ENCODE data around the gene PIK3IP1. TPM values are rescaled to one million over a fixed set of nuclear protein-coding genes. Genes with fewer than 3 reads are reported as not detected.
A peak's percentile ranks its signal among the peaks of the same experiment; 100 is the strongest.
"Not testable (repeated sequence)": the region's sequence is repeated elsewhere in the genome, so short reads cannot be mapped to it uniquely, and the experiment has no call there.

The PIK3IP1 gene
- total RNA-seq, 1 donor from 2014 or later, result 4.7 TPM

DNA sequence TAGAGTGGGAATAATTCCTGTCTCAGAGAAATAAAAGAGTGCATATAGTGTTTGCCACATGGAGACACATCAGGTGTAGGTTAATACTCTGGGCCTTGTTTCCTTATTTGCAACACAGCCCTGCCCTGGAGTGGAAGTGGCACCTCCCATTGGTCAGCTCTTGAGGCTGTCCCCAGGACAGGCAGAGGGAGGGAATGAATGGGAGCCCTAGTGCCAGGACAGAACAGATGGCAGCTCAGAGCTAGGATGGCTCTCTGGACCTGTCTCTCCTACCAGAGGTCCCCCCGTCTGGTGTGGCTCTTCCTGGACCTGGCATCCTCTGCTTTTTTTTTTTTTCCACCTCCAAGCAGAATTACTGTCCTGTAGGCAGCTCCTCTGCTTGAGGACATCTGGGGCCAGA is 44.6 kb downstream of the PIK3IP1 start:
- peaks cover 3% of the 10 kb centered on the region for H3K27me3 Mint-ChIP-seq (ENCODE audit: insufficient read depth, low read depth)
- H3K9me3 Mint-ChIP-seq, result no peaks in the 10 kb centered on the region
- DNase-seq (ENCODE audit: low spot score), result peak; percentile 25
- TF ChIP-seq, protein P1, sequence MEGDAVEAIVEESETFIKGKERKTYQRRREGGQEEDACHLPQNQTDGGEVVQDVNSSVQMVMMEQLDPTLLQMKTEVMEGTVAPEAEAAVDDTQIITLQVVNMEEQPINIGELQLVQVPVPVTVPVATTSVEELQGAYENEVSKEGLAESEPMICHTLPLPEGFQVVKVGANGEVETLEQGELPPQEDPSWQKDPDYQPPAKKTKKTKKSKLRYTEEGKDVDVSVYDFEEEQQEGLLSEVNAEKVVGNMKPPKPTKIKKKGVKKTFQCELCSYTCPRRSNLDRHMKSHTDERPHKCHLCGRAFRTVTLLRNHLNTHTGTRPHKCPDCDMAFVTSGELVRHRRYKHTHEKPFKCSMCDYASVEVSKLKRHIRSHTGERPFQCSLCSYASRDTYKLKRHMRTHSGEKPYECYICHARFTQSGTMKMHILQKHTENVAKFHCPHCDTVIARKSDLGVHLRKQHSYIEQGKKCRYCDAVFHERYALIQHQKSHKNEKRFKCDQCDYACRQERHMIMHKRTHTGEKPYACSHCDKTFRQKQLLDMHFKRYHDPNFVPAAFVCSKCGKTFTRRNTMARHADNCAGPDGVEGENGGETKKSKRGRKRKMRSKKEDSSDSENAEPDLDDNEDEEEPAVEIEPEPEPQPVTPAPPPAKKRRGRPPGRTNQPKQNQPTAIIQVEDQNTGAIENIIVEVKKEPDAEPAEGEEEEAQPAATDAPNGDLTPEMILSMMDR (IDR thresholded peaks at IDR 0.05), result no peak
- TF ChIP-seq EZH2phosphoT487 (IDR thresholded peaks at IDR 0.05), result no peak
- no peak for TF ChIP-seq EZH2 (IDR thresholded peaks at IDR 0.05)
- Histone ChIP-seq H3K27ac (peak overlapping the region; percentile 25), H3K4me1 (peaks cover 22% of the 10 kb centered on the region), H3K79me2 (ENCODE audit: low read depth) (peaks cover 27% of the 10 kb centered on the region), H3K4me3 (peak overlapping the region; percentile 34), H2AFZ (replicated peaks) (peak overlapping the region; percentile 29), H4K20me1 (ENCODE audit: low read depth) (peaks cover 18% of the 10 kb centered on the region), H3K27me3 (no peaks in the 10 kb centered on the region), H3K9me3 (ENCODE audit: low read depth) (no peaks in the 10 kb centered on the region), H3K36me3 (no peaks in the 10 kb centered on the region), H3K9ac (no peak overlapping the region), H3F3A (ENCODE audit: low read depth) (peaks cover 19% of the 10 kb centered on the region), H3K4me2 (peak overlapping the region; percentile 74)
- H3K36me3 Mint-ChIP-seq, result no peaks in the 10 kb centered on the region
- peak overlapping the region; percentile 80 for H3K4me3 Mint-ChIP-seq
- peak overlapping the region; percentile 67 for H3K27ac Mint-ChIP-seq
- H3K4me1 Mint-ChIP-seq, result peaks cover 39% of the 10 kb centered on the region

DNA sequence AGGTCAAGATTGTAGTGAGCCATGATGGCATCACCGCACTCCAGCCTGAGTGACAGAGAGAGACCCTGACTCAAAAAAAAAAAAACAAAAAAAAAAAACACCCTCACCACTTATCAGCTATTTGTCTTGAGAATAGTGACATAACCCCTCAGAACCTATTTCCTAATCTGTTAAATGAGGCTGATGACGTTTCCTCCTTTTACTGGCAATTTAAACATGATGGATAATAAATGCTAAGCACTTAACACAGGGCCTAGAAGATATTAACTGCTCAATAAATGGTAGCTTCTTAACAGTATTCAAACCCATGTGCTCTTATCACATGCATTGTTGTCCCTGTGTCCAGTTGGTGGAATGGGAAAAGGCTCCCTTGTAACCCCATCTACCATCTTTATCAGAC is 45.6 kb downstream of the PIK3IP1 start:
- Histone ChIP-seq H3K27ac (no peak overlapping the region), H3K9me3 (ENCODE audit: low read depth) (no peaks in the 10 kb centered on the region), H3K4me1 (peaks cover 22% of the 10 kb centered on the region), H3K79me2 (ENCODE audit: low read depth) (peaks cover 23% of the 10 kb centered on the region), H4K20me1 (ENCODE audit: low read depth) (peaks cover 18% of the 10 kb centered on the region), H3F3A (ENCODE audit: low read depth) (peaks cover 19% of the 10 kb centered on the region), H3K4me2 (no peak overlapping the region), H3K9ac (no peak overlapping the region), H3K4me3 (no peak overlapping the region), H3K27me3 (no peaks in the 10 kb centered on the region), H3K36me3 (no peaks in the 10 kb centered on the region), H2AFZ (replicated peaks) (no peak overlapping the region)
- Mint-ChIP-seq H3K4me3 (no peak overlapping the region), H3K4me1 (peaks cover 39% of the 10 kb centered on the region), H3K36me3 (no peaks in the 10 kb centered on the region), H3K9me3 (no peaks in the 10 kb centered on the region), H3K27me3 (ENCODE audit: insufficient read depth, low read depth) (peaks cover 3% of the 10 kb centered on the region), H3K27ac (no peak overlapping the region)
- no peak for TF ChIP-seq EZH2 (IDR thresholded peaks at IDR 0.05)
- no peak for TF ChIP-seq EZH2phosphoT487 (IDR thresholded peaks at IDR 0.05)
- DNase-seq (ENCODE audit: low spot score), result no peak

DNA sequence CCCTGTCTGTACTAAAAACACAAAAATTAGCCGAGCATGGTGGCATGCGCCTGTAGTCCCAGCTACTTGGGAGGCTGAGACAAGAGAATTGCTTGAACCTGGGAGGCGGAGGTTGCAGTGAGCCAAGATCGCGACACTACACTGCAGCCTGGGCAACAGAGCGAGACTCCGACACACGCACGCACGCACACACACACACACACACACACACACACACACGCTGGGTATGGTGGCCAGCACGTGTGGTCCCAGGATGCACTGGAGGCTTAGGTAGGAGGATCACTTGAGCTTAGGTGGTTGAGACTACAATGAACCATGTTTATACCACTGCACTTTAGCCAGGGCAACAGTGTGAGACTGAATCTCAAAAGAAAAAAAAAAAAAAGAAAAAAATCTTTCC is 46.3 kb downstream of the PIK3IP1 start:
- H3F3A ChIP-seq (ENCODE audit: low read depth), result peaks cover 19% of the 10 kb centered on the region
- H3K9me3 Mint-ChIP-seq; H3K9ac ChIP-seq; DNase-seq (ENCODE audit: low spot score); H3K27me3 Mint-ChIP-seq (ENCODE audit: insufficient read depth, low read depth); H3K27me3 ChIP-seq; H2AFZ ChIP-seq (replicated peaks); H3K4me2 ChIP-seq; H3K27ac ChIP-seq; H3K36me3 ChIP-seq; H3K4me3 ChIP-seq; H3K36me3 Mint-ChIP-seq; H3K9me3 ChIP-seq (ENCODE audit: low read depth); H3K27ac Mint-ChIP-seq: not testable (repeated sequence)
- H3K79me2 ChIP-seq (ENCODE audit: low read depth), result peaks cover 21% of the 10 kb centered on the region
- peaks cover 22% of the 10 kb centered on the region for H4K20me1 ChIP-seq (ENCODE audit: low read depth)
- peaks cover 22% of the 10 kb centered on the region for H3K4me1 ChIP-seq
- peak overlapping the region; percentile 35 for H3K4me3 Mint-ChIP-seq
- peaks cover 43% of the 10 kb centered on the region for H3K4me1 Mint-ChIP-seq

DNA sequence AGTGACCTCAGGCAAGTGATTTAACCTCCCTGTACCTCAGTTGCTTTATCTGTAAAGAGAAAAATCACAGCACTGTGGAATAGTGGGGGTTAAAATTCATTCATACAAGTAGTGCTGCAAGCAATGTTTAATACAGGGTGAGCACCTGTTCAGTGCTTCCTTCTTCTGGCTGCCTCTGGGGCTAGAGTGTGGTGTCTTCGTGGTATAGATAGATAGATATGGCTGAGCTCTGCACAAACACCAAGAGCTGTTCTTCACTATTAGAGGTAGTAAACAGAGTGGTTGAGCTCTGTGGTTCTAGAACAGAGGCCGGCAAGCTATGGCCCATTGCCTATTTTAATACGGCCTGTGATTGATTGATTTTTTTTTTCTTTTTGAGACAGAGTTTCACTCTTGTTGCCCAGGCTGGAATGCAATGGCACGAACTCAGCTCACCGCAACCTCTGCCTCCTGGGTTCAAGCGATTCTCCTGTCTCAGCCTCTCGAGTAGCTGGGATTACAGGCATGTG is 47.3 kb downstream of the PIK3IP1 start:
- no peak overlapping the region for H3K27ac ChIP-seq
- H3K27ac Mint-ChIP-seq, result peak overlapping the region; percentile 12
- H3K9ac ChIP-seq, result no peak overlapping the region
- no peaks in the 10 kb centered on the region for H3K27me3 ChIP-seq
- TF ChIP-seq, protein P1 (IDR thresholded peaks at IDR 0.05), result no peak
- TF ChIP-seq EZH2 (IDR thresholded peaks at IDR 0.05) (no peak), EZH2phosphoT487 (IDR thresholded peaks at IDR 0.05) (no peak)
- peaks cover 2% of the 10 kb centered on the region for H3K36me3 Mint-ChIP-seq
- H3K4me3 ChIP-seq, result no peak overlapping the region
- H3K4me1 Mint-ChIP-seq, result peaks cover 41% of the 10 kb centered on the region
- no peak overlapping the region for H3K4me2 ChIP-seq
- H3K9me3 Mint-ChIP-seq, result no peaks in the 10 kb centered on the region
- peaks cover 22% of the 10 kb centered on the region for H3K4me1 ChIP-seq
- no peak for DNase-seq (ENCODE audit: low spot score)
- peaks cover 20% of the 10 kb centered on the region for H4K20me1 ChIP-seq (ENCODE audit: low read depth)
- H3K9me3 ChIP-seq (ENCODE audit: low read depth), result no peaks in the 10 kb centered on the region
- peaks cover 19% of the 10 kb centered on the region for H3F3A ChIP-seq (ENCODE audit: low read depth)
- peaks cover 3% of the 10 kb centered on the region for H3K27me3 Mint-ChIP-seq (ENCODE audit: insufficient read depth, low read depth)
- no peak overlapping the region for H2AFZ ChIP-seq (replicated peaks)
- H3K36me3 ChIP-seq, result no peaks in the 10 kb centered on the region
- no peak overlapping the region for H3K4me3 Mint-ChIP-seq
- peaks cover 21% of the 10 kb centered on the region for H3K79me2 ChIP-seq (ENCODE audit: low read depth)
